GOT3 (cell line): ENCODE measurements around the gene ZSWIM7.
A peak's percentile ranks its signal among the peaks of the same experiment; 100 is the strongest.

ENCODE experiments used
- DNase-seq: peaks from one replicate; lab custom pipeline; 2025; ENCODE audit warnings: mixed read lengths; lab: John Stamatoyannopoulos, UW

Gene ZSWIM7, protein sequence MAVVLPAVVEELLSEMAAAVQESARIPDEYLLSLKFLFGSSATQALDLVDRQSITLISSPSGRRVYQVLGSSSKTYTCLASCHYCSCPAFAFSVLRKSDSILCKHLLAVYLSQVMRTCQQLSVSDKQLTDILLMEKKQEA

DNA sequence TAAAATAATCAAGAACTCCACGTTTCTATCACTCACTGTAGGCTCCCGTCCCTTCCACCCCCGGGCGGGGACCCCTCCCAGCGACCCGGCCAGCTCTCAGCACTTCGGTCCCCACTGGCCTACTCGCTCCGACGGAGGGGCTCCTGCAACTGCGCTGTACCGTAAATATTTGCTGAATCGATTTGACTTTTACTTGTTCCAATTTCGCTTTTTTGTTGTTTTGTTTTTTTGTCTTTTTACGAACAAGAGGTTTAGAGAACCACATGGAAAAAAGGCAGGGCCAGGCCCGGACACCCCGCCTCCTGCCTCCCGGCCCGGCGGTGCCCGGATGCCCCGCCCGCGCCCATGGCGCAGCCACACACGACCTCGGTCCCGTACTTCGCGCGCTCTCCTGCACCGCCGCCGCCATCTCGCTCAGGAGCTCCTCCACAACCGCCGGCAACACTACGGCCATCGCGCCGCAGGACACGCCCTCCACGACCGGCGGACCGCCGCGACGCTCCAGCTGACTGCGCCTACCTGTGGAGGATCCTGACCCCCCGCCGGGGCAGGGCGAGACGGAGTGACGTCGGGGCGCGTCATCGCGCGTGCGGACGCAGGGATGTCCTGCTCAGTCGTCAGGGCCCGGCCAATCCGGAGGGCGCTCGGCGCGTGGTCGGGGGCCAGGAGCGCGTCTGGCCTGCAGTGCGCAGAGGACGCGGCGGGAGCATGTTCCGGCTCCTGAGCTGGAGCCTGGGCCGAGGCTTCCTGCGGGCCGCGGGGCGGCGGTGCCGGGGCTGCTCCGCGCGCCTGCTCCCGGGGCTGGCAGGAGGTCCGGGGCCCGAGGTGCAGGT is at the start of gene ZSWIM7, which contains the start of gene TTC19:
TSS of gene ZSWIM7 (minus strand) at position 564 of the 833 bp plus-strand sequence. CDS start at position 454, 110 bp downstream.
TSS of gene TTC19 (plus strand) at position 684 of the 833 bp plus-strand sequence. CDS start at position 709, 25 bp downstream.
- DNase-seq = peak; percentile 76

DNA sequence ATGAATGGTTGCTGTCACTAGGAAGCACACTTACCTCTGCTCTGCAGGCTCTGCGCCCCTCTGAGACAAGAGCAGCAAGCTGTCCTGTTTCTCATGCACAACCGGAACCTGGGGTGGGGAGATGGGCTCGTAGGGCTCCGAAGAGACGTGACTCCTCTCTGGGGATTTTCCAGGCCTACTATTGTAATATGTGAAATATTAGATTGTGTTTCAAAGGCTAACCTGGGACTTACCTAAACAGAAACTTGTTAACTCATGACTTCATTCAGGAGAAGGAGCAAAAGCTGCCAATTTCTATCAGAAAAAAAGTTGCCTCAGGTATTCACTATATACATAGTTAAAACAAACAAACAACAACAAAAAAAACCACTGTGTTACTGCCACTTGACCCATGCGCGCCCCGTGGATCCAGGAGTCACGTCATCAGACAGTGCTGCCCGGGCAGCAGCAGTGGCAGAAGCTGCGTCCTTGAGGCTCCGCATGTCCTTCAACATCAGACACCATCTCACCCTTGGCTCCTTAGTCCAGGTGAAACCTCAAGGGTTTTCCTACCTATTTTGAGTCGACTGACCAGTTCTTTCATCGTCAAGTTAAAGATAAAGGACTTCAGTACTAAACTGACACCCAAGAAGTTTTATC is 49.4 kb upstream of the ZSWIM7 start:
- DNase-seq = no peak

DNA sequence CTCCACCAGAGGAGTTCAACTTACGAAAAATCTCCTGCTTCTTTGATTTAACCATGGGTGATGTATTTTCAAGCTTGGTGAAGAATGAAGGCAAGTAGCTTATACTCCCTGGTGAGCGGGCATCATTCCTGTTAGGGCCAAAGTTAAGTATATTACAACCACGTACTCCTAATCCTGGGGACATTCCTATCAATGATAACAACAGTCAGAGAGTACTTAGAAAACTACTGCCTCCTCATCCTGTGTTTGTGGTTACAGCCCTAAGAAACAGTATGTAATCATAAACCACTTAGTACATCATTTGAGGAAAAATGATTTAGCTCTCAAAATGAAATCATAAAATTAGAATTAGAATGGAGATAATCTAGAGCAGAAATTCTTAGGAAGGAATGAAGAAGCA is 47.5 kb upstream of the ZSWIM7 start:
- DNase-seq = no peak

DNA sequence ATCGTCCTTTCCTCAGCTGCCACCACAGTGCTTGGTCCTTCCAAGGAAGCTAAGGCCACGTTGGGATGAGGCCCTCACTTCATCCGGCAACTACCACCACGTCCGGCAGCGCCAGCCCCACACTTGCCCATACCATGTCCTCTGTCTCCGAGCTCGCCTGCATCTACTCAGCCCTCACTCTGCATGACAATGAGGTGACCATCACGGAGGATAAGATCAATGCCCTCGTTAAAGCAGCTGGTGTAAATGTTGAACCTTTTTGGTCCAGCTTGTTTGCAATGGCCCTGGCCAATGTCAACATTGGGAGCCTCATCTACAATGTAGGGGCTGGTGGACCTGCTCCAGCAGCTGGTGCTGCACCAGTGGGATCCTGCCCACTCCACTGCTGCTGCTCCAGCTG is 45.0 kb upstream of the ZSWIM7 start:
- no peak for DNase-seq

DNA sequence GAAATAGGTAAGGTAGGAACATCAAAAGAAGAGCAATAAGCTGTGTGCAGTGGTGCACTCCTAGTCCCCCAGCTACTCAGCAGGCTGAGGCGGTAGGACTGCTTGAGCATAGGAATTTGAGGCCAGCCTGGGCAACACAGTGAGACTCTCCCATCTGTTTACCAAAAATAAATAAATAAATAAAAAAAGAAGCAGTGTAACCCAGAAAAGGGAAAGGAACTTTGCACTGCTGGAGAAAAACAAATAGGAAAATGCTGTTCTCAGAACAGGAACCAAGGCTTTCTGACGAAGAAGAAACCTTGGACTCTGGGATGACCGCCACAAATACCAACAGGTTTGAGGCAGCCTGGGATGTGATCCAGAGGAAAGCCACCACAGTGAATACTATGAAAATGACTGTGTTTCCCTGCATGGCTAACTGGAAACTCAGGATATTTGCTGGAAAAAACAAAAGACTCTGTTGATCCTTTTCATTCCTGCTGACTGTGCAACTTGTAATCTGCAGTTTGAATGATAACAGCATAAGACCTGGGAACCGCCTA is 41.3 kb upstream of the ZSWIM7 start:
- no peak for DNase-seq

DNA sequence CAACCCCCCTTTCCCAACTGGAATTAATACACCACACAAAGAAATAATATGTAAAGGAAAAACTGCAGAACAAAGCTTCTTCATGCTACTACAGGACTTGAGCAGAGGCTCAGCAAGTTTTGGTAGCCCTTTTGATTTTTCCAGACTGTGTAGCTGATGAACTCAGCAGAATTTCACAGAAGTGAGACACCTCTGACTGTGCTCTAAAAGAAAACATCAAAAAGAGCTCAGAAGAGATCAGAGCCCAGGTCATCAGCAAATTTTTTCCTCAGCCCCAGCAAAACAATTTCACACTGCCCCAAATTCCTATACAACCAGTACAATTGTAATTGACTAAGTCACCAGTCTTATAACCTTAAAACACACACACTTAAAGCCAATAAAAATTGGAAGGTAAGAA is 38.1 kb upstream of the ZSWIM7 start:
- no peak for DNase-seq

DNA sequence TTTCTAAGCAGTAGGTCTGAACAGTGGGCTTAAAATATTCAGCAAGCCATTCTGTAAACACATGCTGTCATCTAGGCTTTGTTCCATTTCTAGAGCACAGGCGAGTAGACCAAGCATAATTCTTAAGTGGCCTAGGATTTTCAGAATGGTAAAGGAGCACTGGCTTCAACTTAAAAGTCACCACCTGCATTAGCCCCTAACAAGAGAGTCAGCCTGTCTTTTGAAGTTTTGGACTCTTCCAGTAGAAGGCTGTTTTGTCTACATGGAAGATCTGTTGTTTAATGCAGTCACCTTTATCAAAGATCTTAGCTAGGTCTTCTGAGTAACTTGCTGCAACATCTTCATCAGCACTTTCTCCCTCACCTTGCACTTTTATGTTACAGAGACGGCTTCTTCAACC is 36.8 kb upstream of the ZSWIM7 start:
- DNase-seq = no peak

DNA sequence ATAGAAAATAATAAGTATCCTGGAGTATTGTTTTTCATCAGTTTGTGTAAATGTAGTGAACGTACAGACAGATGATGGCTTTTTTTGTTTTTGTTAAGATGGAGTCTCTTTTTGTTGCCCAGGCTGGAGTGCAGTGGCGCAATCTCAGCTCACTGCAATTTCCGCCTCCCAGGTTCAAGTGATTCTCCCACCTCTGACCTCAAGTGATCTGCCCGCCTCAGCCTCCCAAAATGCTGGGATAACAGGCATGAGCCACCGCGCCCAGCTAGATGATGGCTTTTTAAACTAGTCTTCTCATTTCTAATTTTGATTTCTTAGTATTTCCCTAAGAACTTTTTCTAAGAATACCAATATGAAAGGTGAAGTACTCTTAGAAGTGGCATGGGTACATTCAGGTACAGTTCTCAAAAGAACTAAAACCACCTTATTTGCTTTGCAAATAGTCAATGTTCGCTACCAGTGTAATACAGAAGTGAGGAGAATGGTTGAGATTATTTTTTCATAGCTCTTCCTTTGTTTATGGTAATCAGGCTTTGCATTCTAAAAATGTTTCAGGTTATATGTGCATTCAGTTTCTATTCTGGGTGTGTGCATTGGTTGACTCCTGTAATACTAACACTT is 34.3 kb upstream of the ZSWIM7 start:
- no peak for DNase-seq

DNA sequence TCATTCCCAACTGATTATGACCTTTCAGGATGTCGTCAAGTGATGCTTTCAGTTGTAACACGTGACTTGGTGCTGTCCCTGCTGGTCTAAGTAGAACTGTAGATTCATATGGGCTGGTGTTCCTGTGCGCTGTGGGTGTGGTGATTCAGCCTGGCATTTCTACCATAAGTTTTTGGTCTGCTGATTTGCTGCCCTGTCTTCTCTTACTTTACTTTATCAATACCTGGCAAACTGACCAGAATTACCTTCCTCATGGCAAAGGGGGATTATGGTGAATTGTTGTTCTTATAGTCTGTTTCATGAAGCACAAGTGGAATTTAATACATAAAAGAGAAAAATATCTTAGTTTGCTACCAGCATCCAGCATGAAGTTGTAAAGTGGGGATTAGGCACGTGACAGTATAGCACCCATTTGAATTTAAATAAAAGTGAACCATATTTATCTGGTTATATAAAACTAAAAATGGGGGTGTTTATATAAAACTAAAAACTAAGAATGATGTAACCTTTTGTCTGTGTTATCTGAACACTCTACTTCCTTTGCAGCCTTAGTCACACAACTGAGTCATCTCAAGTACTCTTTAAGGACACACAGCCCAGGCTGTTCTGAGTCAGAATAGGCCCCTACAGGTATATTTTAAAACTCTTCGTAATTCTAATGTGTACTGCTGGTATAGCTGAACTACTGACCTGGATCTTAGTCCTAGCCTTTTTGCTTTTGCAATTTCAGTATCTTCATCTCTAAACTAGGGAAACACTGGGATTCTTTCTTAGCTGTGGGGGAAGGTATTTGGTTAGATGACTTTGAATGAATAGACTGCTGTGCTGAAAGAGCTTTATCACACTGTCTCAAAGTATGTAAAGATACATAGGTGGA is 28.4 kb upstream of the ZSWIM7 start:
- no peak for DNase-seq

DNA sequence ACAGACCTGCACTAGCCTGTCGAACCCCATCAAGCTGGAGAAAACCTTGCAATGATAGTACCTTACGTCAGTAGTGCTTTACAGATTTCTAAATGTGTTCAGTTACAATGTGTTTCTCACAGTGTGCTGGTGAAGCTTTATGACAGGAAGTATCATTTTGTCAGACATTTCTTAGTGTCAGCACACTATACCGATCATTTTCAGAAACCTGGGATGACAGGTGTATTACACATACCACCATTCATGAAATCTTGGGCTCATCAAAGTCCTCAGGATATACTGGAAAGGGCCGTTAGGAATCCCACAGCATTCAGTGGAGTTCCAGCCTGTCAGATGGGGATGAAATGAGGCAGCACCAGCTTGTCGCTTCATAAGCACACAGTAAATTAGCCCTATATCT is 27.4 kb upstream of the ZSWIM7 start:
- no peak for DNase-seq

DNA sequence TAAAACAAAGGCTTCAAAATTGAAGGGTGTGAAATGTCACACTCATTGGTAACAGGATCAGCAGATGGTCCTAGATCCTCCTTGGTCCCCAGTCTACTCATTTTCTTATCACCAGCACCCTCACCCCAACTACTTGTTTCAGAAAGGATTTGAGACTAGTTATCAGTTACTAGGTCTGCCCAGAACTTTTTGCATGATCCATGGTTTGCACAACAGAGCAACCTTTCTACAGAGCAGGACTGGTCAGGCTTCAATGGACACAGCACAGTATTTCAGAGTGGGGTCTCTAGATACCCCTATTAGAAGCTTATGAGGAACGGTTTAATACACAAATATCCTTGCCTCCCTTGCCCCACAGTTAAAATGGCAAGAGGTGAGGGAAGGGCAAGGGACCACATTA is 25.7 kb upstream of the ZSWIM7 start:
- DNase-seq = no peak

DNA sequence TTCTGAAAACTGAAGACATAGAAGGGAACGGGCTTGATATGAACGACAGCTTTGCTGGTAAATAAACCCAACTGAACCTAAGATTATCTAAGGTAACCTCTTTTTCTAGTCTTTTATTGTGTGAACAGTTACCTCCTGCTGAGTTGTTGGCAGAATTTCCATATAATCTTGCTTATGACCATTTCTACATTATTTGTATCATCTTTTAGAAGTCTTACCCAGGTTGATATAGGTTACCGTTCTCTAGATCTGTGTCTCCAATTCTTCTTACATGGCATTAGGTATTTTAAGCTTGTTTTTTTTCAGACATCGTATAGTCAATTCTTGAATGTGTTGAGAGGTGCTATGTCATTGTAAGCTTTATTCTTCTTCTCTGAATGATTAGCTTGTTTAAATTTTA is 24.4 kb upstream of the ZSWIM7 start:
- no peak for DNase-seq

DNA sequence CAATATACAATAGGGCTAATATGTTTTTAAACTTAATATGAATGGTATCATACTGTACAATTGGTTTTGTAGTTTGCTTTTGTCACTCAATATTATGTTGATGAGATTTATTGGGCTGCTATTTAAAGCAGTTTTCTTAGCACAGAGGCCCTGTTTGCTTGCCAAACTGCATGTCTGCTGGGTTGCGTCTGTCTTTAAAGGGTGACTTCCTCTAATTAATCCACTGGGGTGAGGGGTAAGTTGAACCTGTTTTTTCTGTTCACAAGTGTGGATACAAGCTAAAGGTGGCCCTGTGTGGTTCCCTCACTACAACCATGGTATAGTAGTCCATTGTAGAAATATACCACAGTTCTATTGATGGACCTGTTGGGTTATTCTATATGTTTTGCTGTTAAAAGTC is 19.8 kb upstream of the ZSWIM7 start:
- no peak for DNase-seq

DNA sequence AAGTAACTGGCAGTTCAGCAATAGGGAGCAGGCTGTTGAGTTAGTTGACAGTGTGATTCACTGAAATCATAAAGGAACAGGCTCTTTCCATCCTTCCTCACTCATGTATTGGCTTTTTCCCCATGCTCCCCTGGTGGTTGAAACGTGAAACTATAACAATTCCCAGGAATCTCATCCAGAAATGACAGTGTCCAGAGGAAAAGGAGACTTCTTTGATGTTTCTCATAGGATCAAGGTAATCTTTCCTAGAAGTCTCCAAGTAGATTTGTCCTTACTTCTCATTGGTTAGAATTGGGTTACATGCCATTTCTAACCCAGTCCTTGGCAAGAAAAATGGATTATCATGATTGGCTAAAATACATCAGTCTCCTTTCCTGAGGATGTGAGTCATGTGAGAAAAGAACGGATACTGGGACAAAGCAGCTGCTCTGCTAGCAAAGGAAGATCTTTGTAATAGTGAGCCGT is 14.5 kb upstream of the ZSWIM7 start:
- DNase-seq = no peak

DNA sequence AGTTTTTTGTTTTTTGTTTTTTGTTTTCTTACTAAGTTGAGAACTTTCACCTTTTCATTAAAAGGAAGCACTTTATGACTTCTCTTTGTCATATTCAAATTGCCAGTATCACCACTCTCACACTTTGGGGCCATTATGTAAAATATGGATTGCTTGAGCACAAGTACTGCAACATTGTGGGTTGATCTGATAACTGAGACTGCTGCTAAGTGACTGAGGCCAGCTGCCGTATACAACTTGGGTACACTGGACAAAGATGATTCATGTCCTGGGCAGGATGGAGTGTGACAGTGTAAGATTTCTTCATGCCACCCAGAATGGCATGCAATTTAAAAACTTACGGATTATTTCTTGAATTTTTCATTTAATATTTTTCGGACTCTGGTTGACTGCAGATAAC is 7.9 kb upstream of the ZSWIM7 start:
- no peak for DNase-seq

DNA sequence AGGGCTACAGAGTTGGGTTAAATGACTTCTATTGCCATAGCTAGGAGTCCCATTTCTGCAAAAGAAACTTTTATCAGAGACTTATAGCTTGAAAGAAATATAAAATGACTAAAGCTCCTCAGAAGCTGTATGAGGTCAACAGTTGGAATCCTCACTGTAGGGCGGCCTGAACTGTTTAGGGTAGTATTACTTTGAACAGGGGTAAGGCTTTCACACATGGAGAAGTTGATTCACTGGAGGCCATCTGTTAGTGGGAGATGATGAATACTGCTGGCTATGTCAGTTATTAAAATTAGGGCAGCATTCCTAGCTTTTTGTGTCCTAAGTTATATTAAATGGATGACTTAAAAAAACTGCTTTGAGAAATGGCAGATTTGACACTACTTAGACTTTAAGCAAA is 6.1 kb upstream of the ZSWIM7 start:
- DNase-seq = no peak

DNA sequence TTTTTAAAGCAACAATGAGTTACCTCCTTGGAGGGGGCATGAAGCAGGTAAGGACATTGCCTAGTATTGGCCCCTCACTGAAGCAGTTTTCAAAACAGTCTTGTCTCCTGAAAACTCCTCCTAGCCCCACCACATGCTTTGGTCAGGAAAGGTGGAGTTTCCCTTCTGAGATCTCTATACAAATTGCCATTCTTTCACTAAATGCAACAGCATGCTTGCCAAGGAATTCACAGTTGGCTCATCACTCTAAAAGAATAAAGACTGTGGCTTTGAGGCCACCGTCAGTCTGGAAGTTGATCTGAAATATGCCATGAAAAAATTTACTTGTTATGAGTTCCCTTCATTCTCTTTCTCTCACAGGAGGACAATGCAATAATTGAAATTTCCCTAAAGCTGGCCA is 4.3 kb upstream of the ZSWIM7 start:
- no peak for DNase-seq

DNA sequence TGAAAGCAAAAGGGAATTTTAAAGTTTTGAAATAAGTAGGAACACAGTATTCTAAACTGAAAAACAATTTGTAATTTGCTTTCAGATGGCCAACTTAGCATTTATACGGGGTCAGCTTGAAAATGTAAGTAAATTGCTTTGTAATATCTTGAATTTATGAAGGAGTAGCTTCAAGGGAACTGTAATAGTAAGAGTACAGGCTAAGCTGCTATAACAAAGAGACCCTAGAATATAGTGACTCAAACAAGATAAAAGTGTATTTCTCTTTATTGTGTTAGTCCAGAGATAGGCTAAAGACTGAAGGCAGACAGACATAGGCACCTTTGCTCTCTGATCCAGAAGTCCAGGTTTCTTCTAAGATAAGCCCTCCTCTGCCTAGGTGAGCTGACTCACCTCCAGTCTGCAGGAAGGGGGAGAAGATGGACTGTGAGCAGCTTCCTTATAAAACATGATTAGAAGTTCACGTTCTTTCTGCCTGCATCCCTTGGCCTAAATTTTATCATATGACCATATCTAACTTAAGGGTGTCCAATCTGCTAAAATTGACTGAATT is 3.3 kb upstream of the ZSWIM7 start:
- DNase-seq = no peak

DNA sequence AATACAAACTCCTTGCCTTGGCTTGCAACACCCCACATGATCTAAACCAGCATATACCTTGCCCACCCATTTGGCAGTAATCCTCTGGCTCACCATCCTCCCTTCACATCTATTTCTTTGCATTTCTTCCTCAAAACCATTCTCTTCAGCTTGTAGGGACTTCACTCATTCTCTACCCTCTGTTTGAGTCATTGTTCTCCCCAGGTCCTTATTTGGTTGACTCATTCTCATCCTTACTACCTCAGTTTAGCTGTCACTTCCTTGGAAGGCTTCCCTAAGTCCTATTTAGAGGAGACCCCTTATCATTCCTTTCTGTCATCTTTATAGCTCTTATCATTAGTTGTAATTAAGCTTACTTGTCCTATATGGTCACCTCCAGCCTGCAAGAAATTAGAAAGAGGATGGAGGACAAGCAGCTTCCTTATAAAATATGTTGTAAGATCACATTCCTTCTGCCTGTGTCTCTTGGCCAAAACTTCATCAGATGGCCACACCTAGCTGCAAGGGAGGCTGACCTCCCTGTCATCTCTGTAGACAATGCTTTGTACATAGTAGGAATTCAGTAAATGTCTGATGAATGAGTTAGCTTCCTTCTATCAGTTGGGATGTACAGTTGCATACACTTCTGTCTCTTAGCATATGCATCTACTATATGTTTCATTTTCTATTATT is 1.9 kb upstream of the ZSWIM7 start:
- no peak for DNase-seq
